Urinary bladder (tissue), 4 donors: ENCODE data around the gene RPS4Y1. TPM values are rescaled to one million over a fixed set of nuclear protein-coding genes. Genes with fewer than 3 reads are reported as not detected.

ENCODE experiments used
- DNase-seq: peaks from one replicate; pipeline ENCODE4 v3.0.0-alpha.2; 2015; ENCODE audit errors: extremely low spot score
- H3K27ac ChIP-seq: one replicate; pipeline ENCODE4 v1.5.1; 2013; ENCODE audit warnings: low read depth, mild to moderate bottlenecking, moderate library complexity
- H3K36me3 ChIP-seq: one replicate; pipeline ENCODE4 v1.6.1; 2013; ENCODE audit warnings: mild to moderate bottlenecking, moderate library complexity; ENCODE audit not compliant: insufficient read depth
- H3K4me1 ChIP-seq: one replicate; pipeline ENCODE4 v1.6.1; 2013; ENCODE audit warnings: mild to moderate bottlenecking, moderate library complexity; ENCODE audit not compliant: insufficient read depth
- H3K4me3 ChIP-seq: one replicate; pipeline ENCODE4 v1.5.1; 2013; ENCODE audit warnings: low read depth, low read length
- WGBS: extraction: QIAGEN DNeasy Blood & Tissue Kit; methylation state at CpG from one replicate; pipeline ENCODE4 v1.1.7; 2013; 5-methylcytosine and 5-hydroxymethylcytosine counted together
- polyA plus RNA-seq: library from polyadenylated mRNA; stranded (reverse); fragments of 200-250 nt; gene quantifications from one replicate; pipeline ENCODE4 v1.2.3, GENCODE V29; 2013
- small RNA-seq: library from RNA; depleted of rRNA; stranded (forward); fragments of <200 nt; gene quantifications from one replicate; pipeline ENCODE3, GENCODE V24; 2014
- total RNA-seq: library from RNA; depleted of rRNA; stranded (reverse); fragments of >200 nt; gene quantifications from one replicate; pipeline ENCODE4 v1.2.3, GENCODE V29; 2014
- donor health status: healthy with polysubstance abuse.
- donor health status: healthy.

Gene RPS4Y1
- total and polyA plus RNA-seq, 2 donors: 453 TPM; not detected in 1

- H3K4me1 ChIP-seq: no peaks in the 10 kb centered on the region
- no peak overlapping the region for H3K27ac ChIP-seq
- H3K36me3 ChIP-seq: no peaks in the 10 kb centered on the region
- DNase-seq: no peak
- no peak overlapping the region for H3K4me3 ChIP-seq
- 28% methylated on average over 1 of the region's 1 CpG for WGBS
Observed at GRCh38 chrY:2907356-2907755, 66.0 kb downstream of the RPS4Y1 start.

- H3K4me1 ChIP-seq: no peaks in the 10 kb centered on the region
- no peaks in the 10 kb centered on the region for H3K36me3 ChIP-seq
- no peak overlapping the region for H3K4me3 ChIP-seq
- no peak for DNase-seq
- no peak overlapping the region for H3K27ac ChIP-seq
Observed at GRCh38 chrY:2913066-2913815, 71.8 kb downstream of the RPS4Y1 start.

Small RNA genes within 50 kb of the gene (small RNA-seq; reads per million reads assigned to genes)
- gene TOMM22P2: not detected

Other genes starting within 250 kb of the RPS4Y1 start
- not detected for gene SRY, start 53.9 kb upstream of the RPS4Y1 start, total RNA-seq
- not detected for gene SRY, start 53.9 kb upstream of the RPS4Y1 start, polyA plus RNA-seq
- gene ZFY, start 93.8 kb downstream of the RPS4Y1 start, total RNA-seq: not detected
- gene ZFY, start 93.8 kb downstream of the RPS4Y1 start, polyA plus RNA-seq: 6.0 TPM